Epithelial cell of prostate (primary cell): ENCODE measurements around the gene MTCH1.

ENCODE experiments used
- DNase-seq: peaks from one replicate; pipeline ENCODE4 v3.0.0-alpha.2; 2011; ENCODE audit warnings: low read depth, low spot score
- H3K27ac ChIP-seq: fragments of 450-650 bp; 2 replicates; pipeline ENCODE4 v1.5.1; 2017; ENCODE audit warnings: mild to moderate bottlenecking

The MTCH1 gene

DNA sequence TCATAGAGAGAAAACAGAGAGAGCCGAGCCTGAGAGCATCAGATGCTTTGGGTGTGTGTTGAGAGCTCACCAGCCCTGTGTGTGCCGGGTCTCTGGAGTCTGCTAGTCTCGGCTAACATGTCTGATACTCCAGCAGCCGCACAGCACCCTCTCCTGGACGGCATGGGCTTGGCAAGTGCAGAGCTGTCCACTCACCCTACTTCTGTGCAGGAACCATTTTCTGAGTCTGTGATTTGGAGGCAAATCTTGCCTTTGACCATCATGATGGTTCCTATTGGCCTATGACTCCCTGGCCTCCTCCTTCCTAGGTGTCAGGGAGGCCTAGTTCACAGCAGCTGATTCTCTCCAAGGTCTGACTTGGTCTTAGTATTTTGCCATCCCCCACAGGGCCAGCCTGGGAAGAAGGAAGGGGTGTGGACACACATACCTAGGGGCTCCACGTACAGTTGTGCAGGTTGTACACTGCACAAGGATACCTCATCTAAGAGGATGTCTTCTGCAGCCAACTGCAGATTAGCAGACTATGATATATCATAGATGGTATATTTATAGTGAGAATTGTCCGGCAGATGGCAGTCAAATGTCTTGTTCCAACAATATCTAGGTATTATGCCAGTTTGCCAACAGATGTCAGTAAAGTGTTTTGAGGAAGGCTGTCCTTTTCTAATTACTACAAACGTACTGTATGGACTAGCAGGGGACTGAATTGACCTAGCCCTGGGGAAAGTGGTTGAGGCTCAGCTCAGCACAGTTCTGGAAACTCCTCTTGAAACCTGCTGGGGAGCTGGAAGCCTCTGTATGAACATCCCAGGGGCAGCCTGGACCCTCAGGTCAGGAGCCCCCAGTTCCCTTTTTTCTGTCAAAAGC lies 32.4 kb upstream of the MTCH1 start:
- no peak for DNase-seq
- no peak overlapping the region for H3K27ac ChIP-seq

DNA sequence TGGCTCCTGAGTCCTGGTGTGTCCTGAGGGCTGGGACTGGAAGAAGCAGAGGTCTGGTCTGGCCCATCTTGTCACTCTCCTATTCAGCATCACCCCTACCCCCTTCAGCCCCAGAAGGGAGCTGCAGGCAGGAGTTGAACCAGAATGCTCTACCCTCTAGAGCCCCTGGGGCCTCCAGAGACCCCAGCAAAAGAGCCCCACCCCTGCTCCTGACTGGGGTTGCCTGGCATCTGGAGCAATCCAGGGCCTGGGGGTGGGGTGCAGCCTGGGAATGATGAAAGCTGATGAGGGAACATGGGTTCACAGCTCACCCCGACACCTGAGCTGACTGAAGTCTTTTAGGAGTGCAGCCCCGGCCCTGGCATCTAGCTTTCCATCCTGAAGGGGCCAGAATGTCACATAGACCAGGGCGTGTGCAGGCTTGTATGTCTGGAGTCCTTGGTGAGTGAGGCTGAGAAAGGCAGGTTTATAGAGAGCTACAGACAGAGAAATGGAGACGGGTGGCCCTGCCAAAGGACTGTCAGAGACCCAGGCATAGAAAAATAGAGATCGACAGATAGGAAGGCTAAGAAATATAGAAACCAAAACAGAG lies 31.7 kb upstream of the MTCH1 start:
- no peak for DNase-seq
- H3K27ac ChIP-seq, result no peak overlapping the region

- no peak for DNase-seq
- no peak overlapping the region for H3K27ac ChIP-seq
Observed at GRCh38 chr6:37016995-37017394, 31.0 kb upstream of the MTCH1 start.

DNA sequence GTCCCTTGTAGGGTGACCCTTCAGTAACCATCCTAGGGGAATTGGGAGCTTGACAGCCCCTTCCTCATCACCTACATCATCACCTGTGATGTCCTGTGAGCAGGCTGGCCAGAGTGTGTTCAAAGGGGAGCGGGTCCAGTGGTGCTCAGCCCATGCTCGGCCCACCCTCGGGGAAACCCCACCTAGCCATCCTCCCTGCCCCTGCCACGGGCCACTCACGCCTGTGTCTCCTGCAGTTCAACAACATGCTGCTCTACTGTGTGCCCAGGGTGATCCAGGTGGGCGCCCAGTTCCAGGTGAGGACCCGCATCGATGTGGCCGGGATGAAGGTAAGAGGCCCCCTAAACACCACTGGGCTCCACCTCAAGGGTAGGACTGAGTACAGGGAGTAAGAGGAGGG lies 29.5 kb upstream of the MTCH1 start:
- H3K27ac ChIP-seq, result no peak overlapping the region

DNA sequence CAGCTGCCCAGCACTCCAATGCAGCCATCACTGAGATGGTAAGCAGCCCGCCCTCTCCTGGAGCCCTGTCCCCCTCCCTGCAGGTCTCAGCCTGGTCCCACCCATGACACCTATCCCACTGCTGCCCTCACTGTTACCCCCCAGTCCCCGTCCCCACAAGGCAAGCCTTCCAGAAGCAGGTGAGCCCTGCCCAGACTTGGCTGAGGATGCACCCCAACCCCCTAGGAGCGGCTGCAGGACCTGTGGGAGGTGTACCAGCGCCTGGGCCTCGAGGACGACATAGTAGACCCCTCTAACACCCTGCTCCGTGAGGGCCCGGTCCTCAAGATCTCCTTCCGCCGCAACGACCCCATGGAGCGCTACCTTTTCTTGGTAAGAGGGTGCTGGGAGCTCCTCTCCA lies 28.7 kb upstream of the MTCH1 start:
- DNase-seq, result no peak
- H3K27ac ChIP-seq, result no peak overlapping the region

More for the DNA sequence above, 29.5 kb upstream of the MTCH1 start:
- no peak for DNase-seq

GRCh38 chr6:37013516-37014491 lies 27.8 kb upstream of the MTCH1 start:
- H3K27ac ChIP-seq, result no peak overlapping the region
- no peak for DNase-seq

GRCh38 chr6:37011656-37012378 lies 25.8 kb upstream of the MTCH1 start:
- no peak for DNase-seq

DNA sequence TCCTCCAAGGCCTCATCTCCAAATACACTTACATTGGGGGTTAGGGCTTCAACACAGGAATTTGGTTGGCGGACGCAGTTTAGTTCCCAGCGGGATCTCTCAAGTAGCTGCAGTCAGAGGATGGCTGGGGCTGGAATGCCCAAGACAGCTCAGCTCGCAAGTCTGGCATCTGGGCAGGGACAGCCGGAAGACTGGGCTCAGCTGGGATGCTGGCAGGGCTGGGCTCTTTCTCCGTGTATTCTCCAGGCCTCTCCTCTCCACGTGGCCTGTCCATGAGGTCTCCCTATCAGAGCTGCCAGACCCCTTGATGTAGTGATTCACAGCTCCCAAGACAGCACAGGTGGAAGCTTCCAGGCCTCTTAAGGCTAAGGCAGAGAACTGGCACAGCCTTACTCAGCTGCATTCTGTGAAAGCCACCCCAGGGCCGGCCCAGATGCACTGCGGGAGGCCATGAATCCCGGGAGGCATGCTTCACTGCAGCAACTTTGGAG lies 24.5 kb upstream of the MTCH1 start:
- no peak for DNase-seq

More at GRCh38 chr6:37011656-37012378, 25.8 kb upstream of the MTCH1 start:
- no peak overlapping the region for H3K27ac ChIP-seq

DNA sequence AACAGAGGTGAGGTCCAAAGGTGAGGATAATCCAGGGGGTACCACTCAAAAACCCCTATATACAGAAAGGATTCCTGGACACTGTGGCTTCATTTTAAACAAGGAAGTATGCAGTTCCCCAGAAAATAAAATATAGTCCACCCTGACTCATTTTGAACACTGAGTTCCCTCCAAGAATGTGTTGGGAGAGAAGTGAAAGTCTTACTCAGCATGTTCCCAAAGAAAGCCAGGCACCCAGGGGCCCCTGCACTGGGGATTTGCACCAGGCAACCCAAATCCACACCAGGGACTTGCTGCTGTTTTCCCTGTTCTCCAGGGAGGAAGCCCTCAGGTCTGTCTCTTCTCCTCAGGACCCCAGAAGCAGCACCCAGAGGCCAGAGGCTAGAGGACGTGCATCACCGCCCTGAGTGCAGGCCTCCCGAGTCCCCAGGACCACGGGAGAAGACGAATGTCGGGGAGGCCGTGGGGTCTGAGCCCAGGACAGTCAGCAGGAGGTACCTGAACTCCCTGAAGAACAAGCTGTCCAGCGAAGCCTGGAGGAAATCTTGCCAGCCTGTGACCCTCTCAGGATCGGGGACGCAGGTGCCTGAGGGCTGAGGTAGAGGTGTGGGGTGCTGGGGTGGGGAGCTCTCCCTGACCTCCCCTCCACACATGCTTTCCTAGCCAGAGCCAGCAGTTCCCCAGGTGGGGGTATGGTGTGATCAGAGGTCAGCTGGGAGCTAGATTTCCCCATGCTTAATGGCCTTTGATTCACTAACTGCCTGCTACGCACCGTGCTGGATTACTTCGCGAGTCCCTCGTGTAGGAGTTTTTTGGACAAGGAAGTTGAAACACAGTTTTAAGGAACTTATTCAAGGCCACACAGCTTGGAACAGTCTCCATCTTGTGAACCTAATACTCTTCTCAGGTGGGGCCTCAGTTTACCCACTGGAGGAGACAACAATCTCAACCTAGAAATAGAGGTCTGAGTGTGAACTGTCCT lies 22.8 kb upstream of the MTCH1 start:
- no peak for DNase-seq
- H3K27ac ChIP-seq, result no peak overlapping the region

More for the DNA sequence above, 24.5 kb upstream of the MTCH1 start:
- H3K27ac ChIP-seq, result no peak overlapping the region

GRCh38 chr6:37007340-37008043 lies 21.5 kb upstream of the MTCH1 start:
- H3K27ac ChIP-seq, result no peak overlapping the region
- no peak for DNase-seq

GRCh38 chr6:37006793-37007339 lies 20.9 kb upstream of the MTCH1 start:
- no peak overlapping the region for H3K27ac ChIP-seq
- no peak for DNase-seq

- no peak overlapping the region for H3K27ac ChIP-seq
- DNase-seq, result no peak
Observed at GRCh38 chr6:37005827-37006567, 20.0 kb upstream of the MTCH1 start.

GRCh38 chr6:37005061-37005810 lies 19.2 kb upstream of the MTCH1 start, which contains the start of gene FGD2:
Gene FGD2 (plus strand): TSS chr6:37005655. CDS start chr6:37005818, 163 bp downstream.
- DNase-seq, result no peak
- H3K27ac ChIP-seq, result no peak within 1 kb of the TSS

GRCh38 chr6:37004044-37004980 lies 18.3 kb upstream of the MTCH1 start:
- DNase-seq, result no peak
- H3K27ac ChIP-seq, result no peak overlapping the region

GRCh38 chr6:36999751-37000125 lies 13.7 kb upstream of the MTCH1 start:
- H3K27ac ChIP-seq, result no peak overlapping the region
- DNase-seq, result no peak
